Fibroblast of the aortic adventitia (primary cell): ENCODE results near the gene AUNIP. TPM values are rescaled to one million over a fixed set of nuclear protein-coding genes. Genes with fewer than 3 reads are reported as not detected.
A peak's percentile ranks its signal among the peaks of the same experiment; 100 is the strongest.

Source experiments
- DNase-seq: peaks from one replicate; pipeline ENCODE4 v3.0.0-alpha.2; 2010; ENCODE audit warnings: low read depth
- H3K4me3 ChIP-seq: 2 replicates; pipeline ENCODE4 v1.5.1; 2011; ENCODE audit warnings: low read depth, mild to moderate bottlenecking, control low read depth, low read length, moderate library complexity
- CTCF ChIP-seq: IDR thresholded peaks from 2 replicates; pipeline ENCODE4 v1.5.1; 2011; ENCODE audit warnings: mild to moderate bottlenecking, low read length, control low read depth, inconsistent platforms; ENCODE audit not compliant: insufficient read depth
- total RNA-seq: library from RNA; depleted of rRNA; stranded (reverse); fragments of >200 nt; gene quantifications from 2 replicates; pipeline ENCODE4 v1.2.3, GENCODE V29; 2012; ENCODE audit warnings: low replicate concordance

Gene AUNIP
- total RNA-seq, 1 donor = 4.8 TPM

DNA sequence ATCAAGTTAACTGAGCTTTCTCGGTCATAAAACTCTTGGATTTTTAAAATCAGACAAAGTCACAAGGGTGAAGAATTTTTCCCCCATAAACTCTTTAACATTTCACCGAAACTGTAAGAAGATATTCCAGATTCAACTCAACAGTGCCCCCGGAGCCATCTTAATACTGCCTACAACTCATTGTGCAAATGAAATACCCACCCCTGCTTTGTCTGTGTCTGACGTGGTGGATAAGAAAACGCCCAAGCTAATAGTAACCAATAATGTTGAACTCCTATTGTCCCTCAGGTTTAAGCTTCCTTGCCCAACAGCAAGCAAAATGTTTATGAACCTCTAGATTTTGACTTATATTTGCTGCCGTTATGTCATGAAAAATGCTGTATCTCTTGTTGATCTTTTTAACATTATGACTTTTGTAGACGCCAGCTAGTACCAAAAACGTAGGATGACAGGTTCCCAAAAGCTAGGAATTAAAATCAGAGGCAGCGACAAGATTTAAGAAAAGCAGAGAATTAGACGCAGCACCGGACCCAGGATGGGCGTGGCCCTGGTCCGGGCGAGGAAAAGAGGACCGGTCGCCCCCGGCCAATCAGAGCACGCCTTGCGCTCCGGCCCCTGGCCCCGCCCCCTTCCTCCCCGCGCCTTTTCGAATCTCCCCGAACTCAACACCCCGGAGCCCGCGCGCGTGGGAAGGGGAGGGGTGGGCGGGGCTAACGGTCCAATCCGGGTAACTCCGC, 45.9 kb upstream of the AUNIP start:
- DNase-seq = peak; percentile 83
- peak overlapping the region; percentile 70 for H3K4me3 ChIP-seq
- no peak for TF ChIP-seq CTCF

DNA sequence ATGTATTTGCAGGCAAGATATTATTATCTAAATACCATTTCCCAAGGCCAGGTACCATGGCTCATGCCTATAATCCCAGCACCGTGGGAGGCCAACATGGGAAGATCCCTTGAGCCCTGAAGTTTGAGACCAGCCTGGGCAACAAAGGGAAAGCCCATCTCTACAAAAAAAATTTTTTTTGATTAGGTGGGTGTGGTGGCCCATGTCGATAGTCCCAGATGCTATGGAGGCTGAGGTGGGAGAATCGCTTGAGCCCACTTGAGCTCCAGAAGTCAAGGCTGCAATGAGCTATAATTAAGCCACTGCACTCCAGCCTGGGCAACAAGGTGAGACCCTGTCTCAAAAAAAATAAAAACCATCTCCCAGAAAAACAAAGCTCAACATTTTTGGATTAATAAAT, 44.7 kb upstream of the AUNIP start:
- TF ChIP-seq CTCF = no peak
- DNase-seq = no peak

DNA sequence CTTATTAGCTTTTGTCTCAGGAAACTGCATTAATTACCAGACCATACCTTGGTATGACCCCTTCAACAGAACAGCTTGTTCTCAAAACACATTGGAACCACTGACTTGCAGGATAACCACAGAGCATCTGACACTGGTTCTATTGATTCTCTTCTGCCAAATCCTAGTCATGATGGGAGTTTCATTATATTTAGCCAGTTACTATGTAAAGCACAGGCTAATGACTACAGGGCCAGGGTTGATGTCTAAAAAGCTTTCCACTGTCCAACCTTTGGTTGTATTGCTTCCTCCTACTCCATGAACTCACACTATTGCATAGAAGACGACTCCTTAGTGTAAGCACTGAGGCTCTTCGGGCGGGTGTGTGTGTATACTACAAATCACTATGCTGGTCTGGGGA, 43.2 kb upstream of the AUNIP start:
- no peak for TF ChIP-seq CTCF
- no peak for DNase-seq
- no peak overlapping the region for H3K4me3 ChIP-seq

More for the DNA sequence above, 44.7 kb upstream of the AUNIP start:
- peak overlapping the region; percentile 61 for H3K4me3 ChIP-seq

DNA sequence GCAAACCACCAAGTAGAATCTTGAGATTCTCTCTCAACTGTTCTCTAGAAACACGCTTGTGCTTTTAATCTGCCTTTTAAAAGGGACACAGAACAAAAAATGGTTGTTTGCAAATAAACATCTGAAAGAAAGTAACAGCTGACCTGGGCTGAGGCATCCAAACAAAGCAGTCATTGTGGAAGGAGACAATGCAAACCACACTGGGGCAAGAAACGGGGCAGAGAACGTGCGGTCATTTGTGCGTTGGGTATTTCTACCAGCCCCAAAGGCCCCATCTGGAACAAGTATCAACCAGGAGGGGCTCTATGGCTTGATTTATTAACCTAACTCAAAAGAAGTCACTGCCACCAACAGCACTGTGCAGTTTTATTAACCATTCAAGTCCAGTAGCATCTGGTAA, 41.0 kb upstream of the AUNIP start:
- TF ChIP-seq CTCF = no peak
- no peak for DNase-seq
- H3K4me3 ChIP-seq = no peak overlapping the region

DNA sequence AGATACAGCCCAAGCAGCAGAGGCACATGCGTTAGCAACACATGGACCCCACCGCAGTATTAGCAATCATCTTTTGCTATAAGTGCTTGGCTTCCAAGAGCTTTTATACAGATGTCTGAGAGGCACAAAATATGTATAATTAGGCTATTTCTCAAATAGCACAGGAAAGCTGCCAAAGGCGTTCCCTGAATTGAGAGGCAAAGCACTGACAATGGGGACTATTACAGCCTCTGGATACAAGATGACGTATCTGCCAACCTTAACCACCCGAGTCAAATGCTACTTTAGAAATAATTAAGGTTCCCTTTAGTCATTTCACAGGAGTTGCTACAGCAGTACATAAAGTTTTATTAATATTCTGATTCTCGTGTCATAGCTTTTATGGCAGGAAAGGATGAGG, 40.5 kb upstream of the AUNIP start:
- TF ChIP-seq CTCF = no peak
- DNase-seq = no peak
- H3K4me3 ChIP-seq = no peak overlapping the region

DNA sequence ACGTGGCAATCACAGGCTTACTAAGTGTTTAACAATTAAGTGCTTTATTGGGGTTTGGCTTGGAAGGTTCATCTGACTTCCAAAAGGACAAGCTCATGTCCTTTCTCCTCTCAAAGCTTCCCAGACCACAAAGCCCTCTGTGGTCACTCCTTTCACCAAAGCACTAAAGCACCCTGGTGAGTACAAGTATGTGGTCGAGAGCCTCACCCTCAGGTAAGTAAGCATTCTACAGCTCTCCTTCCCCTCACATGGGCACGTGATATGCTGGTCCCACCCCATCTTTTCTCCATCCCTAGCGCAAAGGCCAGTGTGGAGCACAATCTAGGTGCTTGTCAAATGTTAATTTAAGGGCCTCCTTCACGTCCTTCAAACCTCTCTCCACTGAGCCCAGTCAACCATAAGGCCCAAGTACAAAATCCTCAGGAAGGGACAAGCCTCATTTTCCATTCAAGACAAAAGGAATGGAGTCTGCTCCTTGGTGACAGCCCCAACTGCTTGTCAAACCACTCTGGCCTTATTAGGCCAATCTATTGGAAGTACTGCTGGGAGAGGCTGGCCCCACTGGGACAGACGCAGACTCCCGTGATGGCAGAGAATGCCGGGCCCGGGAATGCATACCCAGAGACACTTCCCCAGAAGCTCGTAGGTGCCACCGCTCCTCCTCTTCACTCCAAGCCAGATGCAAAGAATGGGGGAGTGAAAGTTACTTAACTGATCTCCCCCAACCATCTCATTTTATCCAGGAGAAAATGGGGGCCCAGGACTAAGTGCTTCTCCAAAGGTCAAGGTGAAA, 39.2 kb upstream of the AUNIP start:
- no peak overlapping the region for H3K4me3 ChIP-seq
- TF ChIP-seq CTCF = no peak

More for the DNA sequence above, 39.2 kb upstream of the AUNIP start:
- DNase-seq = no peak
